ENCODE measurements around the gene EARS2. TPM values are rescaled to one million over a fixed set of nuclear protein-coding genes. Genes with fewer than 3 reads are reported as not detected.

Gene EARS2
- polyA plus RNA-seq, 1 donor from 2014 or later, result 22.2 TPM

GRCh38 chr16:23496821-23497542 is 60.2 kb downstream of the EARS2 start:
- H3K9ac ChIP-seq (ENCODE audit: low read length), result no peak overlapping the region
- H3K4me3 ChIP-seq (ENCODE audit: low read length), result no peak overlapping the region
- no peaks in the 10 kb centered on the region for H3K9me3 ChIP-seq (ENCODE audit: low read length)
- no peak overlapping the region for H3K27ac ChIP-seq (ENCODE audit: low read length)
- H2AFZ ChIP-seq (ENCODE audit: low read depth, low read length), result no peak overlapping the region
- H4K20me1 ChIP-seq (ENCODE audit: insufficient read depth), result no peaks in the 10 kb centered on the region
- no peaks in the 10 kb centered on the region for H3K27me3 ChIP-seq (ENCODE audit: insufficient read depth, low read depth, low read length)
- H3K9me2 ChIP-seq (ENCODE audit: insufficient read depth, low read length), result no peaks in the 10 kb centered on the region
- H3K36me3 ChIP-seq (ENCODE audit: insufficient read depth, low read length), result no peaks in the 10 kb centered on the region
- no peaks in the 10 kb centered on the region for H3F3A ChIP-seq (ENCODE audit: insufficient read depth, low read length, poor library complexity, severe bottlenecking)
- TF ChIP-seq TAF1 (IDR thresholded peaks at IDR 0.05; ENCODE audit: low read depth), result no peak
- TF ChIP-seq, protein P1, sequence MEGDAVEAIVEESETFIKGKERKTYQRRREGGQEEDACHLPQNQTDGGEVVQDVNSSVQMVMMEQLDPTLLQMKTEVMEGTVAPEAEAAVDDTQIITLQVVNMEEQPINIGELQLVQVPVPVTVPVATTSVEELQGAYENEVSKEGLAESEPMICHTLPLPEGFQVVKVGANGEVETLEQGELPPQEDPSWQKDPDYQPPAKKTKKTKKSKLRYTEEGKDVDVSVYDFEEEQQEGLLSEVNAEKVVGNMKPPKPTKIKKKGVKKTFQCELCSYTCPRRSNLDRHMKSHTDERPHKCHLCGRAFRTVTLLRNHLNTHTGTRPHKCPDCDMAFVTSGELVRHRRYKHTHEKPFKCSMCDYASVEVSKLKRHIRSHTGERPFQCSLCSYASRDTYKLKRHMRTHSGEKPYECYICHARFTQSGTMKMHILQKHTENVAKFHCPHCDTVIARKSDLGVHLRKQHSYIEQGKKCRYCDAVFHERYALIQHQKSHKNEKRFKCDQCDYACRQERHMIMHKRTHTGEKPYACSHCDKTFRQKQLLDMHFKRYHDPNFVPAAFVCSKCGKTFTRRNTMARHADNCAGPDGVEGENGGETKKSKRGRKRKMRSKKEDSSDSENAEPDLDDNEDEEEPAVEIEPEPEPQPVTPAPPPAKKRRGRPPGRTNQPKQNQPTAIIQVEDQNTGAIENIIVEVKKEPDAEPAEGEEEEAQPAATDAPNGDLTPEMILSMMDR (IDR thresholded peaks at IDR 0.05; ENCODE audit: poor library complexity, severe bottlenecking), result no peak
- TF ChIP-seq SMC3 (conservative IDR thresholded peaks at IDR 0.05; ENCODE audit: poor library complexity), result no peak
- TF ChIP-seq EZH2 (IDR thresholded peaks at IDR 0.05; ENCODE audit: borderline replicate concordance, insufficient read depth, low read length, poor library complexity, severe bottlenecking), result no peak
- TF ChIP-seq EP300 (conservative IDR thresholded peaks at IDR 0.05; ENCODE audit: poor library complexity, severe bottlenecking), result no peak
- no peak for TF ChIP-seq MXI1 (conservative IDR thresholded peaks at IDR 0.05; ENCODE audit: poor library complexity, severe bottlenecking)
- no peak for TF ChIP-seq POLR2AphosphoS5 (IDR thresholded peaks at IDR 0.05)
- no peak for TF ChIP-seq RAD21 (conservative IDR thresholded peaks at IDR 0.05)
- no peak for TF ChIP-seq REST (IDR thresholded peaks at IDR 0.05; ENCODE audit: borderline replicate concordance)
- H3K4me2 ChIP-seq (ENCODE audit: low read length), result no peak overlapping the region
- peaks cover 19% of the 10 kb centered on the region for H3K79me2 ChIP-seq (replicated peaks; ENCODE audit: insufficient read depth, low read length)

GRCh38 chr16:23495671-23496070 is 61.5 kb downstream of the EARS2 start:
- H3K9me2 ChIP-seq (ENCODE audit: insufficient read depth, low read length), result no peaks in the 10 kb centered on the region
- H3K36me3 ChIP-seq (ENCODE audit: insufficient read depth, low read length), result no peaks in the 10 kb centered on the region
- no peak overlapping the region for H2AFZ ChIP-seq (ENCODE audit: low read depth, low read length)
- no peak overlapping the region for H3K4me3 ChIP-seq (ENCODE audit: low read length)
- H3K9me3 ChIP-seq (ENCODE audit: low read length), result no peaks in the 10 kb centered on the region
- no peaks in the 10 kb centered on the region for H3F3A ChIP-seq (ENCODE audit: insufficient read depth, low read length, poor library complexity, severe bottlenecking)
- no peak overlapping the region for H3K9ac ChIP-seq (ENCODE audit: low read length)
- TF ChIP-seq MXI1 (conservative IDR thresholded peaks at IDR 0.05; ENCODE audit: poor library complexity, severe bottlenecking) (no peak), POLR2AphosphoS5 (IDR thresholded peaks at IDR 0.05) (no peak), REST (IDR thresholded peaks at IDR 0.05; ENCODE audit: borderline replicate concordance) (no peak), SMC3 (conservative IDR thresholded peaks at IDR 0.05; ENCODE audit: poor library complexity) (no peak), EZH2 (IDR thresholded peaks at IDR 0.05; ENCODE audit: borderline replicate concordance, insufficient read depth, low read length, poor library complexity, severe bottlenecking) (no peak), RAD21 (conservative IDR thresholded peaks at IDR 0.05) (no peak), EP300 (conservative IDR thresholded peaks at IDR 0.05; ENCODE audit: poor library complexity, severe bottlenecking) (no peak), TAF1 (IDR thresholded peaks at IDR 0.05; ENCODE audit: low read depth) (no peak)
- TF ChIP-seq, protein P1 (IDR thresholded peaks at IDR 0.05; ENCODE audit: poor library complexity, severe bottlenecking), result no peak
- H3K4me2 ChIP-seq (ENCODE audit: low read length), result no peak overlapping the region
- no peaks in the 10 kb centered on the region for H3K27me3 ChIP-seq (ENCODE audit: insufficient read depth, low read depth, low read length)
- H3K27ac ChIP-seq (ENCODE audit: low read length), result no peak overlapping the region
- no peaks in the 10 kb centered on the region for H4K20me1 ChIP-seq (ENCODE audit: insufficient read depth)
- H3K79me2 ChIP-seq (replicated peaks; ENCODE audit: insufficient read depth, low read length), result peaks cover 18% of the 10 kb centered on the region
